CD4-positive, alpha-beta T cell (primary cell): ENCODE measurements around the gene NUDT19. TPM values are rescaled to one million over a fixed set of nuclear protein-coding genes. Genes with fewer than 3 reads are reported as not detected.
A peak's percentile ranks its signal among the peaks of the same experiment; 100 is the strongest.

Experiments
- ATAC-seq: fragments of 200-7000 bp; cut with Tn5 transposase; one replicate; pipeline ENCODE4 v1.10.0; 2022; ENCODE audit warnings: mild to moderate bottlenecking; ENCODE audit not compliant: poor library complexity
- CTCF ChIA-PET: fragments of 350-600 bp; sonication (Branson Sonifier 250); formaldehyde crosslinking; loops from one replicate; lab custom pipeline; 2021; ENCODE audit warnings: antibody characterized with exemption, inconsistent platforms; lab: Charles Lee
- POLR2A ChIA-PET: fragments of 350-600 bp; sonication (Branson Sonifier 250); formaldehyde crosslinking; loops from one replicate; lab custom pipeline; 2021; ENCODE audit warnings: antibody characterized with exemption, inconsistent platforms; lab: Charles Lee
- DNase-seq, 14 experiments: peaks; one replicate each; pipeline ENCODE4 v3.0.0-alpha.2; 2013 to 2020; ENCODE audit warnings: mixed read lengths in 2 of 14
- H3K27ac ChIP-seq, 2 donors: one replicate each; pipeline versions ENCODE4 v1.5.1 to v1.7.0; 2013; ENCODE audit warnings: low read length in 2 of 2, low read depth in 1 of 2, mild to moderate bottlenecking in 1 of 2
- H3K27me3 ChIP-seq, 2 experiments: 1 replicate in 1 of 2; 2 replicates in 1 of 2; pipeline versions ENCODE4 v1.6.1 to v1.7.0; 2013; ENCODE audit warnings: low read length in 2 of 2, control low read depth in 1 of 2, mild to moderate bottlenecking in 1 of 2, moderate library complexity in 1 of 2; ENCODE audit not compliant: insufficient read depth in 2 of 2, control insufficient read depth in 1 of 2
- H3K36me3 ChIP-seq: one replicate; pipeline ENCODE4 v1.6.1; 2013; ENCODE audit warnings: low read length, control low read depth; ENCODE audit not compliant: insufficient read depth
- H3K4me1 ChIP-seq: one replicate; pipeline ENCODE4 v1.6.1; 2013; ENCODE audit warnings: low read length, control low read depth; ENCODE audit not compliant: insufficient read depth
- H3K4me3 ChIP-seq: one replicate; pipeline ENCODE4 v1.5.1; 2013; ENCODE audit warnings: mild to moderate bottlenecking, low read length, moderate library complexity
- H3K9me3 ChIP-seq, 2 experiments: 1 replicate in 1 of 2; 2 replicates in 1 of 2; pipeline versions ENCODE4 v1.6.1 to v1.7.0; 2013; ENCODE audit warnings: low read length in 2 of 2, mild to moderate bottlenecking in 2 of 2, control low read depth in 1 of 2, moderate library complexity in 1 of 2; ENCODE audit not compliant: control insufficient read depth in 1 of 2, insufficient read depth in 1 of 2
- H3K27ac Mint-ChIP-seq: one replicate; pipeline ENCODE4 v1.8.0; 2020; ENCODE audit warnings: mixed read lengths
- H3K27me3 Mint-ChIP-seq: one replicate; pipeline ENCODE4 v1.8.0; 2021; ENCODE audit warnings: mixed read lengths
- H3K36me3 Mint-ChIP-seq: one replicate; pipeline ENCODE4 v1.8.0; 2021; ENCODE audit warnings: low read depth, mixed read lengths
- H3K4me1 Mint-ChIP-seq: one replicate; pipeline ENCODE4 v1.8.0; 2021; ENCODE audit warnings: low read depth, mixed read lengths
- H3K4me3 Mint-ChIP-seq: one replicate; pipeline ENCODE4 v1.8.0; 2020; ENCODE audit warnings: mild to moderate bottlenecking, mixed read lengths
- H3K9me3 Mint-ChIP-seq: one replicate; pipeline ENCODE4 v1.8.0; 2020; ENCODE audit warnings: mixed read lengths
- intact Hi-C, 2 experiments: fragments of 100-400 bp; cut with DNase I in 1 of 2; cut with micrococcal nuclease in 1 of 2; formaldehyde crosslinking; loops; one replicate each; pipeline versions ENCODE4 v1.15.1 to v1.9.0; 2023 to 2025; cut with DNase I, micrococcal nuclease
- total RNA-seq, 174 experiments: library from RNA in 2 of 174; stranded (reverse) in 2 of 174; gene quantifications; one replicate each; pipeline ENCODE4 v1.2.3 and lab custom pipeline; 2021 to 2026
- TF ChIP-seq, protein P1 (sequence below): fragments of 200-600 bp; IDR thresholded peaks from one replicate; pipeline ENCODE4 v1.8.0; 2022; ENCODE audit warnings: antibody characterized with exemption, mild to moderate bottlenecking

The NUDT19 gene
- total RNA-seq, 2 experiments from 2014 or later, result 7.9 to 8.2 TPM

GRCh38 chr19:32677657-32678056 lies 14.0 kb upstream of the NUDT19 start:
- POLR2A ChIA-PET, result interaction anchor here (0.6 to 3.9 kb wide), 3 partner anchors 13 to 14 kb away, joined by 4 to 58 read pairs (median 5); partner anchors contain the start of gene NUDT19
- Mint-ChIP-seq H3K27me3 (peaks cover 8% of the 10 kb centered on the region), H3K4me3 (peak overlapping the region; percentile 88), H3K27ac (no peak overlapping the region), H3K9me3 (no peaks in the 10 kb centered on the region), H3K4me1 (peaks cover 29% of the 10 kb centered on the region), H3K36me3 (peaks cover 12% of the 10 kb centered on the region)
- no peak overlapping the region for H3K4me3 ChIP-seq
- no peaks in the 10 kb centered on the region for H3K9me3 ChIP-seq
- CTCF ChIA-PET, result interaction anchor here (0.6 to 2.2 kb wide), 2 partner anchors 12 to 14 kb away, joined by 3 to 5 read pairs; partner anchors contain the start of gene NUDT19
- intact Hi-C loops, result loop anchor here (2.0 to 10.0 kb wide), 7 partner anchors 13 to 407 kb away; partner anchors contain the start of genes DPY19L3 (in 1 of the 2), GPATCH1 (in 1 of the 2), NUDT19 (in 1 of the 2) and PDCD5 (in 1 of the 2)
- no peaks in the 10 kb centered on the region for H3K36me3 ChIP-seq
- TF ChIP-seq, protein P1, sequence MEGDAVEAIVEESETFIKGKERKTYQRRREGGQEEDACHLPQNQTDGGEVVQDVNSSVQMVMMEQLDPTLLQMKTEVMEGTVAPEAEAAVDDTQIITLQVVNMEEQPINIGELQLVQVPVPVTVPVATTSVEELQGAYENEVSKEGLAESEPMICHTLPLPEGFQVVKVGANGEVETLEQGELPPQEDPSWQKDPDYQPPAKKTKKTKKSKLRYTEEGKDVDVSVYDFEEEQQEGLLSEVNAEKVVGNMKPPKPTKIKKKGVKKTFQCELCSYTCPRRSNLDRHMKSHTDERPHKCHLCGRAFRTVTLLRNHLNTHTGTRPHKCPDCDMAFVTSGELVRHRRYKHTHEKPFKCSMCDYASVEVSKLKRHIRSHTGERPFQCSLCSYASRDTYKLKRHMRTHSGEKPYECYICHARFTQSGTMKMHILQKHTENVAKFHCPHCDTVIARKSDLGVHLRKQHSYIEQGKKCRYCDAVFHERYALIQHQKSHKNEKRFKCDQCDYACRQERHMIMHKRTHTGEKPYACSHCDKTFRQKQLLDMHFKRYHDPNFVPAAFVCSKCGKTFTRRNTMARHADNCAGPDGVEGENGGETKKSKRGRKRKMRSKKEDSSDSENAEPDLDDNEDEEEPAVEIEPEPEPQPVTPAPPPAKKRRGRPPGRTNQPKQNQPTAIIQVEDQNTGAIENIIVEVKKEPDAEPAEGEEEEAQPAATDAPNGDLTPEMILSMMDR, result no peak
- ATAC-seq, result no peak
- no peak for DNase-seq
- H3K27me3 ChIP-seq, result peaks cover 14 to 21% of the 10 kb centered on the region in 2 experiments
- peaks cover 37% of the 10 kb centered on the region for H3K4me1 ChIP-seq
- H3K27ac ChIP-seq, result no peak overlapping the region

DNA sequence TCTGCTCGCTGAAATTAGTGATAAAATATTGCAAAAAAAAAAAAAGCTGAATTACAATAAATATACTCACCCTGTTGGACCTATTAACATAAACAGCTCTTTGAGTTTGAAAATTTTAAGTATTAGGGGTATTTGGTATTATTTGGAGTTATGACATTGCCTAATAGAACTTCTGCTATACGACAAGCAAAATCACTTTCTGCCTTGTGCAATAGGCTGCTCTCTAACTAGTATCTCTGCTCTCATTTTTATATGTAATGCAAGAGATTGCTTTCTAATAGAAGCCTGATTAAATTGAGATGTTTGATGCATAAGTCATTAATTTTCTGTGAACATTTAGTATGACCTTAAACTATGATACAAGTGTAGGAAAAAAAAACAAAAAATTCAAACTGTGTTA lies 10.6 kb upstream of the NUDT19 start:
- Mint-ChIP-seq H3K9me3 (no peaks in the 10 kb centered on the region), H3K4me3 (no peak overlapping the region), H3K36me3 (no peaks in the 10 kb centered on the region), H3K4me1 (peaks cover 7% of the 10 kb centered on the region), H3K27ac (no peak overlapping the region), H3K27me3 (peaks cover 8% of the 10 kb centered on the region)
- Histone ChIP-seq H3K9me3 (no peaks in the 10 kb centered on the region), H3K4me1 (peaks cover 11% of the 10 kb centered on the region), H3K4me3 (no peak overlapping the region), H3K36me3 (no peaks in the 10 kb centered on the region), H3K27me3 (peaks cover 14 to 21% of the 10 kb centered on the region in 2 experiments), H3K27ac (no peak overlapping the region)
- ATAC-seq (no peak), DNase-seq (no peak)
- CTCF ChIA-PET, result interaction anchor here (0.7 to 1.2 kb wide), 4 partner anchors 9 to 97 kb away, joined by 3 to 4 read pairs (median 3); no protein-coding TSS in a partner anchor
- intact Hi-C loops, result loop anchor here in 1 of 2 experiments (5.0 kb wide), 1 partner anchor 61 kb away; no protein-coding TSS in a partner anchor
- POLR2A ChIA-PET, result no interaction called here
- TF ChIP-seq, protein P1, result no peak

DNA sequence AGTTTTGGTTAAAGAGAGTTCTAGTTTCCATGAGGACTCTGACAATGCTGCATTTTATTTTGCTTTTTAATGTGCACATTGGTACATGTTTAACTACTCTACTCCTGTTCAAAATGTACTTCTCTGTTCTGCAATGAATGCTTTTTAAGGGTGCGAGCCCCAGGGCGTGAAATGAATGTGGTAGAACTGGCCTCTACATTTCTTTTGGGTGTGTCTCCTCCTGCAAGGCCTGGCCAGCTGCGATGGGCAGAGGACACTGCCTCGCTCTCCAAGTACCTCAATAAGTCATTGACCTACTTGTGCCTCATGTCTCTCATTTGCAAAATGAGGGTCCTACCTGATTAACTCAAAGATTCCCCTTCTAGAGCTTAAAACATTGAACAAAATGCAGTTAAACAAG lies 9.3 kb upstream of the NUDT19 start:
- DNase-seq, result no peak
- Mint-ChIP-seq H3K27ac (no peak overlapping the region), H3K27me3 (peaks cover 4% of the 10 kb centered on the region), H3K4me1 (peaks cover 3% of the 10 kb centered on the region), H3K9me3 (no peaks in the 10 kb centered on the region), H3K4me3 (no peak overlapping the region), H3K36me3 (no peaks in the 10 kb centered on the region)
- TF ChIP-seq, protein P1, result no peak
- no peak for ATAC-seq
- no peaks in the 10 kb centered on the region for H3K9me3 ChIP-seq
- H3K27ac ChIP-seq, result no peak overlapping the region
- no peaks in the 10 kb centered on the region for H3K4me1 ChIP-seq
- H3K27me3 ChIP-seq, result peaks cover 7 to 16% of the 10 kb centered on the region in 2 experiments
- H3K36me3 ChIP-seq, result no peaks in the 10 kb centered on the region
- H3K4me3 ChIP-seq, result no peak overlapping the region
- CTCF ChIA-PET, result interaction anchor here (0.7 to 1.2 kb wide), 3 partner anchors 11 to 102 kb away, joined by 3 to 4 read pairs (median 3); no protein-coding TSS in a partner anchor
- POLR2A ChIA-PET, result interaction anchor here (1.9 kb wide), 1 partner anchor 9 kb away, joined by 6 read pairs; the partner anchor contains the start of gene NUDT19
- intact Hi-C loops, result loop anchor here in 1 of 2 experiments (5.0 kb wide), 1 partner anchor 60 kb away; no protein-coding TSS in a partner anchor
